Measurements from ENCODE around the gene PLCD3.

The PLCD3 gene

GRCh38 chr17:45130681-45131615 lies 1.4 kb downstream of the PLCD3 start:
- Histone ChIP-seq H3K27ac (ENCODE audit: low read depth, low read length) (no peak overlapping the region), H3F3A (ENCODE audit: control insufficient read depth, insufficient read depth) (peaks cover 4% of the 10 kb centered on the region; the same call in 1 of the 2 replicates), H3K9me3 (ENCODE audit: control insufficient read depth, insufficient read depth, low read length) (no peaks in the 10 kb centered on the region), H3K27me3 (ENCODE audit: control insufficient read depth, low read length) (peaks cover 16% of the 10 kb centered on the region), H4K20me1 (ENCODE audit: control insufficient read depth, insufficient read depth, low read depth, low read length) (0 out of 2 replicates have a peak, but pooled peaks cover 4% of the 10 kb centered on the region), H3K79me2 (ENCODE audit: control insufficient read depth, low read length) (no peaks in the 10 kb centered on the region), H3K9me2 (replicated peaks; ENCODE audit: control insufficient read depth, low read length) (no peaks in the 10 kb centered on the region), H3K4me1 (ENCODE audit: control insufficient read depth, low read length) (peaks cover 16% of the 10 kb centered on the region), H3K4me2 (ENCODE audit: low read length) (peak overlapping the region; percentile 98; the same call in 1 of the 2 replicates), H3K36me3 (ENCODE audit: control insufficient read depth, low read length) (no peaks in the 10 kb centered on the region), H3K4me3 (ENCODE audit: low read length) (no peak overlapping the region)
- TF ChIP-seq EZH2phosphoT487 (IDR thresholded peaks at IDR 0.05; ENCODE audit: borderline replicate concordance, low read length) (no peak), CTCF (IDR thresholded peaks at IDR 0.05; ENCODE audit: low read depth, low read length, poor library complexity, severe bottlenecking) (no peak)

GRCh38 chr17:45129940-45130680 lies 2.2 kb downstream of the PLCD3 start:
- Histone ChIP-seq H4K20me1 (ENCODE audit: control insufficient read depth, insufficient read depth, low read depth, low read length) (0 out of 2 replicates have a peak, but pooled peaks cover 4% of the 10 kb centered on the region), H3K4me1 (ENCODE audit: control insufficient read depth, low read length) (peaks cover 12% of the 10 kb centered on the region), H3F3A (ENCODE audit: control insufficient read depth, insufficient read depth) (peaks cover 4% of the 10 kb centered on the region; the same call in 1 of the 2 replicates), H3K36me3 (ENCODE audit: control insufficient read depth, low read length) (no peaks in the 10 kb centered on the region), H3K79me2 (ENCODE audit: control insufficient read depth, low read length) (no peaks in the 10 kb centered on the region), H3K4me2 (ENCODE audit: low read length) (no peak overlapping the region), H3K4me3 (ENCODE audit: low read length) (no peak overlapping the region), H3K27ac (ENCODE audit: low read depth, low read length) (no peak overlapping the region), H3K27me3 (ENCODE audit: control insufficient read depth, low read length) (peaks cover 16% of the 10 kb centered on the region), H3K9me3 (ENCODE audit: control insufficient read depth, insufficient read depth, low read length) (no peaks in the 10 kb centered on the region), H3K9me2 (replicated peaks; ENCODE audit: control insufficient read depth, low read length) (no peaks in the 10 kb centered on the region)
- TF ChIP-seq CTCF (IDR thresholded peaks at IDR 0.05; ENCODE audit: low read depth, low read length, poor library complexity, severe bottlenecking) (no peak), EZH2phosphoT487 (IDR thresholded peaks at IDR 0.05; ENCODE audit: borderline replicate concordance, low read length) (no peak)

GRCh38 chr17:45129426-45129939 lies 2.8 kb downstream of the PLCD3 start:
- no peak overlapping the region for H3K27ac ChIP-seq (ENCODE audit: low read depth, low read length)
- H3K9me3 ChIP-seq (ENCODE audit: control insufficient read depth, insufficient read depth, low read length), result no peaks in the 10 kb centered on the region
- no peaks in the 10 kb centered on the region for H3K36me3 ChIP-seq (ENCODE audit: control insufficient read depth, low read length)
- H3K9me2 ChIP-seq (replicated peaks; ENCODE audit: control insufficient read depth, low read length), result no peaks in the 10 kb centered on the region
- H3K4me3 ChIP-seq (ENCODE audit: low read length), result no peak overlapping the region
- H3K79me2 ChIP-seq (ENCODE audit: control insufficient read depth, low read length), result no peaks in the 10 kb centered on the region
- no peak overlapping the region for H3K4me2 ChIP-seq (ENCODE audit: low read length)
- H3F3A ChIP-seq (ENCODE audit: control insufficient read depth, insufficient read depth), result peaks cover 4% of the 10 kb centered on the region; the same call in 1 of the 2 replicates
- H3K4me1 ChIP-seq (ENCODE audit: control insufficient read depth, low read length), result peaks cover 12% of the 10 kb centered on the region
- H4K20me1 ChIP-seq (ENCODE audit: control insufficient read depth, insufficient read depth, low read depth, low read length), result 0 out of 2 replicates have a peak, but pooled peaks cover 4% of the 10 kb centered on the region
- TF ChIP-seq EZH2phosphoT487 (IDR thresholded peaks at IDR 0.05; ENCODE audit: borderline replicate concordance, low read length) (no peak), CTCF (IDR thresholded peaks at IDR 0.05; ENCODE audit: low read depth, low read length, poor library complexity, severe bottlenecking) (no peak)
- H3K27me3 ChIP-seq (ENCODE audit: control insufficient read depth, low read length), result peaks cover 16% of the 10 kb centered on the region

Data from DOHH2 (cell line).